CD4-positive, CD25-positive, alpha-beta regulatory T cell (primary cell): ENCODE results near the gene PGBD2. TPM values are rescaled to one million over a fixed set of nuclear protein-coding genes. Genes with fewer than 3 reads are reported as not detected.
A peak's percentile ranks its signal among the peaks of the same experiment; 100 is the strongest.
"Not testable (repeated sequence)": the region's sequence is repeated elsewhere in the genome, so short reads cannot be mapped to it uniquely, and the experiment has no call there.

Experiments
- ATAC-seq, 2 donors: fragments of 150-1000 bp; cut with Tn5 transposase; one replicate each; pipeline ENCODE4 v1.10.0; 2021; ENCODE audit warnings: low read depth in 2 of 2, moderate number of reproducible peaks in 2 of 2, moderate library complexity in 1 of 2
- DNase-seq, 3 donors: peaks; one replicate each; pipeline versions ENCODE4 v3.0.0 to v3.0.0-alpha.2; 2012 to 2022; ENCODE audit warnings: mixed read lengths in 1 of 3
- H3K27ac ChIP-seq: one replicate; pipeline ENCODE4 v1.7.0; 2013; ENCODE audit warnings: mild to moderate bottlenecking, low read length; ENCODE audit not compliant: insufficient read depth, poor library complexity, severe bottlenecking
- H3K27me3 ChIP-seq: one replicate; pipeline ENCODE4 v1.7.0; 2013; ENCODE audit warnings: low read length; ENCODE audit not compliant: control insufficient read depth, insufficient read depth
- H3K36me3 ChIP-seq: one replicate; pipeline ENCODE4 v1.7.0; 2013; ENCODE audit warnings: mild to moderate bottlenecking, low read length, moderate library complexity; ENCODE audit not compliant: control insufficient read depth, insufficient read depth
- H3K4me1 ChIP-seq: 2 replicates; pipeline ENCODE4 v1.7.0; 2013; ENCODE audit warnings: mild to moderate bottlenecking, low read length; ENCODE audit not compliant: insufficient read depth, control insufficient read depth, poor library complexity, severe bottlenecking
- H3K4me3 ChIP-seq: one replicate; pipeline ENCODE4 v1.7.0; 2013; ENCODE audit warnings: low read depth, mild to moderate bottlenecking, low read length, moderate library complexity
- H3K9me3 ChIP-seq, 2 experiments: 1 replicate in 1 of 2; 2 replicates in 1 of 2; pipeline ENCODE4 v1.7.0; 2013; ENCODE audit warnings: low read length in 2 of 2, mild to moderate bottlenecking in 1 of 2, moderate library complexity in 1 of 2; ENCODE audit not compliant: control insufficient read depth in 2 of 2
- H3K27ac Mint-ChIP-seq, 3 donors: one replicate each; pipeline ENCODE4 v1.8.0; 2020 to 2022; ENCODE audit warnings: mild to moderate bottlenecking in 3 of 3, mixed read lengths in 3 of 3, moderate library complexity in 2 of 3
- H3K27me3 Mint-ChIP-seq: one replicate; pipeline ENCODE4 v1.8.0; 2022; ENCODE audit warnings: mild to moderate bottlenecking, mixed read lengths
- H3K36me3 Mint-ChIP-seq: one replicate; pipeline ENCODE4 v1.8.0; 2020; ENCODE audit warnings: mixed read lengths
- H3K4me1 Mint-ChIP-seq, 4 donors: one replicate each; pipeline ENCODE4 v1.8.0; 2020 to 2022; ENCODE audit warnings: mixed read lengths in 4 of 4, mild to moderate bottlenecking in 1 of 4
- H3K4me3 Mint-ChIP-seq, 4 donors: one replicate each; pipeline ENCODE4 v1.8.0; 2020 to 2022; ENCODE audit warnings: mild to moderate bottlenecking in 4 of 4, mixed read lengths in 4 of 4, moderate library complexity in 3 of 4
- H3K9me3 Mint-ChIP-seq, 7 donors: one replicate each; pipeline ENCODE4 v1.8.0; 2020 to 2022; ENCODE audit warnings: mixed read lengths in 7 of 7, mild to moderate bottlenecking in 3 of 7, moderate library complexity in 2 of 7
- polyA plus RNA-seq, 4 donors: library from polyadenylated mRNA; unstranded; fragments of 300-500 nt; fragmentation: Illumina TruSeq; gene quantifications; one replicate each; pipeline ENCODE4 v1.2.3, GENCODE V29; 2021
- total RNA-seq: library from RNA; stranded (reverse); gene quantifications from one replicate; pipeline ENCODE4 v1.2.3, GENCODE V29; 2022

The PGBD2 gene
- total and polyA plus RNA-seq, 5 donors from 2014 or later: 3.2 to 10.8 (median 8.0) TPM

DNA sequence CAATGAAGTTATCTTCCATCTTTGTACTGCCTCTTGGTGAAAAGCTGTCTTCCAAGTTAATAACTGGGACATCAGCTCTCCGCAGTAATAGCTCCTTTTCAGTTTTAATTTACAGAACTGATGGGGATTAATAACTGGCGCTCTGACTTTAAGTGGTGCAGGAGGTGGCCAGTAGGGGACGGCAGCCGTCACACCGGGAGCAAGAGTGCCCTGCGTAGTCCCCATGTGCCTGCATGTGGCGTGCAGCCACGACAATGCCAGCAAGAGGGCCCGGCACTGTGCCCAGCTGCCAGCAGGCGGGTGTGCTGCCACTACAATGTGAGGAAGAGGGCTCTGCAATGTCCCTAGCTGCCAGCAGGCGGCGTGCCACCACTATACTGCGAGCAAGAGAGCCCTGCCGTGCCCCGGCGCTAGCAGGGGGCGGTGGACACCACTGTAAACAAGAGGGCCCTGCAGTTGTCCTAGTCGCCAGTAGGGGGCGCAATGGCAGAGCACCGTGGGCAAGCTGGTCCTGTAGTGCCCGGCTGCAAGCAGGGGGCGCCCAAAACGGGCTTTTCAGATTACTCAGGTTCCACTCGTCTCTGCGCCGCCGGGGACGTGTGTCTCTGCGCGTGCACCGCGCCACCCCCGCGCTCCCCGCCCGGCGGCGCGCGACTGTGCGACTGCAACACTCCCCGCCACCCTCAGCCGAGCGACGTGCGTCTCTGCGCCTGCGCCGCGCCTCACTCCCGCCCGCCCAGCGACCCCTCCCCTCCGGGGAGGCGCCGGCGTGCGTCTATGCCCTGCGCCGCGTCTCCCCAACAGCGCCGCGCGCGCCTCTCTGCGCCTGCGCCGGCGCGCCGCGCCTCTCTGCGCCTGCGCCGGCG, 38.3 kb downstream of the PGBD2 start:
- not testable (repeated sequence) for H3K27ac Mint-ChIP-seq, H3K27me3 Mint-ChIP-seq, H3K9me3 ChIP-seq, H3K4me1 ChIP-seq, H3K27ac ChIP-seq, H3K4me3 ChIP-seq, H3K4me1 Mint-ChIP-seq, H3K36me3 Mint-ChIP-seq, H3K4me3 Mint-ChIP-seq, DNase-seq, ATAC-seq, H3K9me3 Mint-ChIP-seq, H3K36me3 ChIP-seq, H3K27me3 ChIP-seq

DNA sequence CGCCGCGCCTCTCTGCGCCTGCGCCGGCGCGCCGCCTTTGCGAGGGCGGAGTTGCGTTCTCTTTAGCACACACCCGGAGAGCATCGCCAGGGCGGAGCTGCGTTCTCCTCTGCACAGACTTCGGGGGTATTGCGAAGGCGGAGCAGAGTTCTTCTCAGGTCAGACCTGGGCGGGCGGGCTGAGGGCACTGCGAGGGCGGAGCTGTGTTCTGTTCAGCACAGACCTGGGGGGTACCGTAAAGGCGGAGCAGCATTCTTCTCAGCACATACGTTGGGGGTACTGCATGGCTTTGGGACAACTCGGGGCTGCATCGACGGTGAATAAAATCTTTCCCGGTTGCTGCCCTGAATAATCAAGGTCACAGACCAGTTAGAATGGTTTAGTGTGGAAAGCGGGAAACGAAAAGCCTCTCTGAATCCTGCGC, 39.0 kb downstream of the PGBD2 start:
- H3K4me3 Mint-ChIP-seq, H3K4me3 ChIP-seq, ATAC-seq, H3K27me3 Mint-ChIP-seq, H3K27me3 ChIP-seq, H3K4me1 ChIP-seq, H3K36me3 Mint-ChIP-seq, DNase-seq, H3K4me1 Mint-ChIP-seq, H3K27ac Mint-ChIP-seq, H3K27ac ChIP-seq, H3K9me3 ChIP-seq, H3K9me3 Mint-ChIP-seq, H3K36me3 ChIP-seq: not testable (repeated sequence)

DNA sequence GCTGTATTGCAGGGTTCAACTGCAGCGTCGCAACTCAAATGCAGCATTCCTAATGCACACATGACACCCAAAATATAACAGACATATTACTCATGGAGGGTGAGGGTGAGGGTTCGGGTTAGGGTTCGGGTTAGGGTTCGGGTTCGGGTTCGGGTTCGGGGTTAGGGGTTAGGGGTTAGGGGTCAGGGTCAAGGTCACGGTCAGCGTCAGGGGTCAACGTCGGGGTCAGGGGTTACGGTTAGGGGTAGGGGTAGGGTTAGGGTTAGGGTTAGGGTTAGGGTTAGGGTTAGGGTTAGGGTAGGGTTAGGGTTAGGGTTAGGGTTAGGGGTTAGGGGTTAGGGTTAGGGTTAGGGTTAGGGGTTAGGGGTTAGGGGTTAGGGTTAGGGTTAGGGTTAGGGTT, 39.4 kb downstream of the PGBD2 start:
- not testable (repeated sequence) for ATAC-seq, H3K27ac Mint-ChIP-seq, H3K27ac ChIP-seq, H3K4me1 Mint-ChIP-seq, H3K36me3 ChIP-seq, H3K4me3 Mint-ChIP-seq, H3K36me3 Mint-ChIP-seq, H3K4me1 ChIP-seq, H3K9me3 ChIP-seq, H3K4me3 ChIP-seq, H3K9me3 Mint-ChIP-seq, H3K27me3 ChIP-seq, H3K27me3 Mint-ChIP-seq
- DNase-seq: peak in 1 of 3 donors; percentile 9

DNA sequence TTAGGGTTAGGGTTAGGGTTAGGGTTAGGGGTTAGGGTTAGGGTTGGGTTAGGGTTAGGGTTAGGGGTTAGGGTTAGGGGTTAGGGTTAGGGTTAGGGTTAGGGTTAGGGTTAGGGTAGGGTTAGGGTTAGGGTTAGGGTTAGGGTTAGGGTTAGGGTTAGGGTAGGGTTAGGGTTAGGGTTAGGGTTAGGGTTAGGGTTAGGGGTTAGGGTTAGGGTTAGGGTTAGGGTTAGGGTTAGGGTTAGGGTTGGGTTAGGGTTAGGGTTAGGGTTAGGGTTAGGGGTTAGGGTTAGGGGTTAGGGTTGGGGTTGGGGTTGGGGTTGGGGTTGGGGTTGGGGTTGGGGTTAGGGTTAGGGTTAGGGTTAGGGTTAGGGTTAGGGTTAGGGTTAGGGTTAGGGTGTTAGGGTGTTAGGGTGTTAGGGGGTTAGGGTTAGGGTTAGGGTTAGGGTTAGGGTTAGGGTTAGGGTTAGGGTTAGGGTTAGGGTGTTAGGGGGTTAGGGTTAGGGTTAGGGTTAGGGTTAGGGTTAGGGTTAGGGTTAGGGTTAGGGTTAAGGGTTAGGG, 39.9 kb downstream of the PGBD2 start:
- DNase-seq, H3K36me3 ChIP-seq, H3K9me3 ChIP-seq, H3K27me3 Mint-ChIP-seq, H3K27ac Mint-ChIP-seq, H3K27ac ChIP-seq, H3K36me3 Mint-ChIP-seq, H3K4me1 Mint-ChIP-seq, H3K4me3 ChIP-seq, H3K4me1 ChIP-seq, H3K4me3 Mint-ChIP-seq, H3K27me3 ChIP-seq, ATAC-seq, H3K9me3 Mint-ChIP-seq: not testable (repeated sequence)

Other genes starting within 250 kb of the PGBD2 start
- gene OR14I1, start 203.5 kb upstream of the PGBD2 start, total RNA-seq: not detected
- not detected for gene OR14I1, start 203.5 kb upstream of the PGBD2 start, polyA plus RNA-seq
- gene LYPD8, start 150.5 kb upstream of the PGBD2 start, total RNA-seq: not detected
- gene LYPD8, start 150.5 kb upstream of the PGBD2 start, polyA plus RNA-seq: under 1 TPM in 1 of 4 donors, not detected in 3; 0.22 TPM
- 18.3 TPM for gene SH3BP5L, start 80.3 kb upstream of the PGBD2 start, total RNA-seq
- 1 to 10 TPM; 2.2 to 6.5 (median 4.5) TPM for gene SH3BP5L, start 80.3 kb upstream of the PGBD2 start, polyA plus RNA-seq
- 39.1 TPM for gene ZNF672, start 68.0 kb upstream of the PGBD2 start, total RNA-seq
- gene ZNF672, start 68.0 kb upstream of the PGBD2 start, polyA plus RNA-seq: 10 to 100 TPM; 24.8 to 33.3 (median 27.5) TPM
- 50.6 TPM for gene ZNF692, start 47.1 kb upstream of the PGBD2 start, total RNA-seq
- 1 to 10 TPM; 6.0 to 9.8 (median 7.2) TPM for gene ZNF692, start 47.1 kb upstream of the PGBD2 start, polyA plus RNA-seq